IMR-90 (cell line): ENCODE results near the gene PTPRN2. TPM values are rescaled to one million over a fixed set of nuclear protein-coding genes. Genes with fewer than 3 reads are reported as not detected.
"Not testable (repeated sequence)": the region's sequence is repeated elsewhere in the genome, so short reads cannot be mapped to it uniquely, and the experiment has no call there.

Experiments
- ATAC-seq: fragments of 200-7000 bp; cut with Tn5 transposase; 2 replicates; pipeline ENCODE4 v1.9.1; 2020; ENCODE audit warnings: low read depth, mild to moderate bottlenecking, moderate library complexity
- BruUV-seq: library from RNA; stranded (reverse); fragments of 400-500 nt; replicated peaks from 2 replicates; lab custom pipeline; 2021; lab: Mats Ljungman, UMichigan
- CTCF ChIA-PET: fragments of 300-600 bp; formaldehyde crosslinking; extraction: SDS; loops from one replicate; lab custom pipeline; 2021; ENCODE audit warnings: antibody characterized with exemption; lab: Yijun Ruan, JAX
- POLR2A ChIA-PET: fragments of 300-600 bp; sonication (Branson Sonifier 250); formaldehyde crosslinking; loops from one replicate; lab custom pipeline; 2022; ENCODE audit warnings: antibody characterized with exemption; ENCODE audit not compliant: unreplicated experiment; lab: Charles Lee
- DNase-seq: peaks from one replicate; pipeline ENCODE4 v3.0.0; 2013
- H2AFZ ChIP-seq: replicated peaks from 2 replicates; pipeline ENCODE3; 2013; ENCODE audit warnings: low read length, mild to moderate bottlenecking; ENCODE audit not compliant: poor library complexity
- H2AK5ac ChIP-seq: 2 replicates; pipeline ENCODE4 v1.6.1; 2013; ENCODE audit warnings: low read depth, low read length, inconsistent platforms
- H2AK9ac ChIP-seq: replicated peaks from 2 replicates; pipeline ENCODE3; 2013; ENCODE audit warnings: mild to moderate bottlenecking, low read depth, low read length, moderate library complexity; ENCODE audit not compliant: poor library complexity
- H2BK120ac ChIP-seq: 2 replicates; pipeline ENCODE4 v1.6.1; 2013; ENCODE audit warnings: low read depth, low read length, inconsistent platforms
- H2BK15ac ChIP-seq: 3 replicates; pipeline ENCODE4 v1.6.1; 2013; ENCODE audit warnings: low read depth, low read length, inconsistent platforms
- H2BK20ac ChIP-seq: 2 replicates; pipeline ENCODE4 v1.6.1; 2013; ENCODE audit warnings: low read depth, mild to moderate bottlenecking, inconsistent platforms, low read length, moderate library complexity
- H2BK5ac ChIP-seq: 2 replicates; pipeline ENCODE4 v1.6.1; 2013; ENCODE audit warnings: mild to moderate bottlenecking, low read depth, low read length, inconsistent platforms; ENCODE audit not compliant: poor library complexity, severe bottlenecking
- H3K14ac ChIP-seq: replicated peaks from 2 replicates; pipeline ENCODE4 v1.6.1; 2013; ENCODE audit warnings: low read depth, low read length, inconsistent platforms
- H3K18ac ChIP-seq: 2 replicates; pipeline ENCODE4 v1.6.1; 2013; ENCODE audit warnings: low read depth, low read length, control low read depth
- H3K23ac ChIP-seq: 2 replicates; pipeline ENCODE4 v1.6.1; 2013; ENCODE audit warnings: low read depth, low read length, inconsistent platforms
- H3K27ac ChIP-seq: 2 replicates; pipeline ENCODE4 v1.5.1; 2013; ENCODE audit warnings: mild to moderate bottlenecking, control low read depth, low read length; ENCODE audit not compliant: insufficient read depth
- H3K27me3 ChIP-seq: 2 replicates; pipeline ENCODE4 v1.6.1; 2013; ENCODE audit warnings: low read length; ENCODE audit not compliant: control insufficient read depth, insufficient read depth
- H3K36me3 ChIP-seq: 2 replicates; pipeline ENCODE4 v1.6.1; 2013; ENCODE audit warnings: low read length, mixed read lengths; ENCODE audit not compliant: control insufficient read depth, insufficient read depth
- H3K4ac ChIP-seq: 2 replicates; pipeline ENCODE4 v1.6.1; 2013; ENCODE audit warnings: low read depth, low read length, inconsistent platforms
- H3K4me1 ChIP-seq: 2 replicates; pipeline ENCODE4 v1.6.1; 2013; ENCODE audit warnings: low read length, mixed read lengths; ENCODE audit not compliant: control insufficient read depth, insufficient read depth
- H3K4me2 ChIP-seq: 2 replicates; pipeline ENCODE4 v1.6.1; 2013; ENCODE audit warnings: low read depth, mild to moderate bottlenecking, control low read depth, low read length, moderate library complexity
- H3K4me3 ChIP-seq: 2 replicates; pipeline ENCODE4 v1.5.1; 2013; ENCODE audit warnings: low read depth, mild to moderate bottlenecking, control low read depth, low read length, moderate library complexity; ENCODE audit not compliant: insufficient read depth
- H3K56ac ChIP-seq: 2 replicates; pipeline ENCODE4 v1.6.1; 2013; ENCODE audit warnings: low read length, inconsistent platforms; ENCODE audit not compliant: insufficient read depth; ENCODE audit errors: extremely low read depth
- H3K79me1 ChIP-seq, 2 experiments: 2 replicates each; pipeline ENCODE4 v1.6.1; 2013; ENCODE audit warnings: low read length in 2 of 2, inconsistent platforms in 1 of 2, low read depth in 1 of 2
- H3K9ac ChIP-seq: 2 replicates; pipeline ENCODE4 v1.6.1; 2013; ENCODE audit warnings: low read depth, low read length, control low read depth
- H3K9me1 ChIP-seq: 2 replicates; pipeline ENCODE4 v1.6.1; 2013; ENCODE audit warnings: low read length, inconsistent platforms; ENCODE audit not compliant: insufficient read depth
- H3K9me3 ChIP-seq: 2 replicates; pipeline ENCODE4 v1.6.1; 2013; ENCODE audit warnings: low read length; ENCODE audit not compliant: control insufficient read depth, insufficient read depth
- H4K20me1 ChIP-seq: 2 replicates; pipeline ENCODE4 v1.6.1; 2013; ENCODE audit warnings: low read length, inconsistent platforms; ENCODE audit not compliant: insufficient read depth
- H4K5ac ChIP-seq: 2 replicates; pipeline ENCODE4 v1.6.1; 2013; ENCODE audit warnings: mild to moderate bottlenecking, low read depth, low read length, control low read depth
- H4K8ac ChIP-seq, 2 experiments: 2 replicates each; pipeline ENCODE4 v1.6.1; 2013; ENCODE audit warnings: low read depth in 2 of 2, low read length in 2 of 2, control low read depth in 1 of 2, inconsistent platforms in 1 of 2
- H4K91ac ChIP-seq: 2 replicates; pipeline ENCODE4 v1.6.1; 2013; ENCODE audit warnings: low read depth, low read length, inconsistent platforms; ENCODE audit not compliant: insufficient read depth
- WGBS, 2 experiments: methylation state at CpG; one replicate each; pipeline versions ENCODE4 v1.1.5 to v1.1.7; 2013; ENCODE audit warnings: missing lambda C conversion rate in 2 of 2; ENCODE audit not compliant: insufficient read length in 1 of 2; ENCODE audit errors: extremely low coverage in 2 of 2; 5-methylcytosine and 5-hydroxymethylcytosine counted together
- dilution Hi-C: fragments of 300-500 bp; cut with HindIII; formaldehyde crosslinking; loops from one replicate; pipeline ENCODE4 v1.14.3; 2018; ENCODE audit warnings: low sequenced_read_pairs; ENCODE audit not compliant: unreplicated experiment
- in situ Hi-C: fragments of 300-500 bp; cut with MboI; formaldehyde crosslinking; loops from 3 replicates; pipeline ENCODE4 v1.14.3; 2019; ENCODE audit warnings: low sequenced_read_pairs, inconsistent platforms, mixed read lengths
- intact Hi-C: fragments of 100-400 bp; cut with micrococcal nuclease; formaldehyde crosslinking; loops from 2 replicates; pipeline ENCODE4 v1.10.0; 2022
- polyA plus RNA-seq, 3 experiments: library from polyadenylated mRNA; depleted of rRNA; stranded (reverse); fragments of >200 nt; gene quantifications; 2 replicates each; pipeline ENCODE4 v1.2.3, GENCODE V29; 2012; ENCODE audit warnings: low replicate concordance in 1 of 3
- total RNA-seq: library from RNA; depleted of rRNA; stranded (reverse); fragments of >200 nt; gene quantifications from 2 replicates; pipeline ENCODE4 v1.2.3, GENCODE V29; 2012

PTPRN2 gene
- total and polyA plus RNA-seq, 2 of the 4 experiments (the other 2 are of a cell fraction) = 0.03 TPM; not detected in 1

DNA sequence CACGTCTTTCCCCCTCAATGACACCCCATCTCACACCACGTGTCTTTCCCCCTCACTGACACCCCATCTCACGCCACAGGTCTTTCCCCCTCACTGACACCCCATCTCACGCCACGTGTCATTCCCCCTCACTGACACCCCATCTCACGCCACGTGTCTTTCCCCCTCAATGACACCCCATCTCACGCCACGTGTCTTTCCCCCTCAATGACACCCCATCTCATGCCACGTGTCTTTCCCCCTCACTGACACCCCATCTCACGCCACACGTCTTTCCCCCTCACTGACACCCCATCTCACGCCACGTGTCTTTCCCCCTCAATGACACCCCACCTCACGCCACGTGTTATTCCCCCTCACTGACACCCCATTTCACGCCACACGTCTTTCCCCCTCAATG lies 440.2 kb downstream of the PTPRN2 start:
- 88% methylated on average over 18 of the region's 18 CpGs; no CpG with 5 or more reads in 1 of the 2 experiments for WGBS, 2 experiments
- BruUV-seq = not testable (repeated sequence)

More for the DNA sequence above, 440.2 kb downstream of the PTPRN2 start:
- H2BK15ac ChIP-seq, H2BK20ac ChIP-seq, H3K27me3 ChIP-seq, H2BK120ac ChIP-seq, intact Hi-C loops, dilution Hi-C loops, H3K27ac ChIP-seq, CTCF ChIA-PET, H3K56ac ChIP-seq, H2BK5ac ChIP-seq, H3K9ac ChIP-seq, H4K8ac ChIP-seq, H4K91ac ChIP-seq, H2AFZ ChIP-seq, H3K23ac ChIP-seq, H3K4me1 ChIP-seq, H3K18ac ChIP-seq, H4K5ac ChIP-seq, H3K36me3 ChIP-seq, H2AK5ac ChIP-seq, in situ Hi-C loops, H3K79me1 ChIP-seq, H3K4ac ChIP-seq, H4K20me1 ChIP-seq, POLR2A ChIA-PET, H3K9me1 ChIP-seq, H2AK9ac ChIP-seq, H3K4me2 ChIP-seq, H3K4me3 ChIP-seq, ATAC-seq, H3K14ac ChIP-seq: not testable (repeated sequence)
- DNase-seq = peak; percentile 37
- H3K9me3 ChIP-seq = peaks cover 53% of the 10 kb centered on the region
